GM18499 (cell line): ENCODE results near the gene MEGF11.

Experiments
- ATAC-seq: cut with Tn5 transposase; IDR thresholded peaks from one replicate; pipeline ENCODE4 v1.9.1; 2021; ENCODE audit warnings: moderate number of reproducible peaks; ENCODE audit not compliant: insufficient read depth, unreplicated experiment

MEGF11 gene

DNA sequence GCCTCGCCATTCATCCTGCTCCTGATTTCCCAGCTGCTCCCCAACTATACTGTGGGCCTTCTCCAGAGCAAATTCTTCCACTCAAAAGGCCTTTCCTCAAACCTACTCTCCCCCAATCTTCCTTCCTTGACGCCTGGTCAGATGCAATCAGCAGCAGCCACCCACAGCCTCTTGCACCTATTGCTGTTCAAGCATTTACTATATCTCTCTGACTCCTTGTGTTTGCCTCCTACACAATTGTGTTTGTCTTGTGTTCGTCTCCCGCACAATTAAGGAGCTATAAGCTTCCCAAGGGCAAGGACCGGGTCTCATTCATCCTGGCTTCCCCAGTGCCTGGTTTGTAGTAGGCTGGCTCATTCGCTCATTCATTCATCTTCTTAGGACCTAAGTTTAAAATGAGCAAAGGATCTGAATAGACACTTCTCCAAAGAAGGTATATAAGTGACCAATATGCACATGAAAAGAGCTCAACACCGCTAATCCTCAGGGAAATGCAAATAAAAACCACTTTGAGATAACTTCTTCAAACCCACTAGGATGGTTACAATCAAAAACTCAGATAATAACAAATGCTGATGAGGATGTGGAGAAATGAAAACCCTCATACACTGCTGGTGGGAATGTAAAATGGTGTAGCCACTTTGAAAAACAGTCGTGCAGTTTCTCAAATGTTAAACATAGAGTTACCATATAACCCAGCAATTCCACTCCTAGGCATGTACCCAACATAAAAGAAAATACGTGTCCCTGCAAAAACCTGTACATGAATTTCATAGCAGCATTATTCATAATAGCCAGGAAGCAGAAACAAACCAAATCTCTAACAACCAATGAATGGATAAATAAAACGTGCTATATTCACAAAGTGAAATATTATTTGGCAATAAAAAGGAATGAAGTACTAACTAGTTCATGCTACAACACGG, 31.0 kb downstream of the MEGF11 start:
- ATAC-seq, result no peak

DNA sequence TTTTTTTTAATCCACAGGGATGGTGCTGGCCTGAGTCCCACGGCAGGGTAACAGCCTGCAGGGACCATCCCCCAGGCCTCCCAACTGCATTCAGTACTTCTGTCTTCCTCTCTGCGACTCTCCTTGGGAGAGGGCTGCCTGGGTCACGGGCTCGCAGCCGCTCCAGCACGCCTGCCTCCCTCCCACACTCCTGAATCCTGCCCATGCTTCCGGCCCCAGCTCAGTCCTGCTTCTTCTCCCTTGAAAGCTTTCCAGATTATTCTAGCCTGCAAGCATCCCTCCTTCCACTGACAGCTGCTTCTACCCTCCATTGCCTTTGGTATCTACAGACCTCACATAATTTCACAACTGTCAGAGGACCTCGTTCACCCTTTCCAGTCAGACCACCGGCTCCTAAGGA, 32.4 kb downstream of the MEGF11 start:
- ATAC-seq, result no peak

DNA sequence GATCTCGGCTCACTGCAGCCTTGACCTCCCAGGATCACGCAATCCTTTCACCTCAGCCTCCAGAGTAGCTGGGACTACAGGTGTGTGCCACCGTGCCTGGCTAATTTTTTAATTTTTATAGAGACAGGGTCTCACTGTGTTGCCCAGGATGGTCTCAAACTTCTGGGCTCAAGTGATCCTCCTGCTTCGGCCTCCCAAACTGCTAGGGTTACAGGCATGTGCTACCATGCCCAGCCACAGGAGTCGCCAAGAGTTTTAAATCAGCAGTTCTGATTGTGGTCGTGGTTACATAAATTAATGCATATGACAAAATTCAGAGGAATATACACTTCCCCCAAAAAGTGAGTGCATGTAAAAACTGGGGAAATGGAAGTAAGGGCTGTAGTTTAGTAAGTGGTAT, 32.9 kb downstream of the MEGF11 start:
- no peak for ATAC-seq

DNA sequence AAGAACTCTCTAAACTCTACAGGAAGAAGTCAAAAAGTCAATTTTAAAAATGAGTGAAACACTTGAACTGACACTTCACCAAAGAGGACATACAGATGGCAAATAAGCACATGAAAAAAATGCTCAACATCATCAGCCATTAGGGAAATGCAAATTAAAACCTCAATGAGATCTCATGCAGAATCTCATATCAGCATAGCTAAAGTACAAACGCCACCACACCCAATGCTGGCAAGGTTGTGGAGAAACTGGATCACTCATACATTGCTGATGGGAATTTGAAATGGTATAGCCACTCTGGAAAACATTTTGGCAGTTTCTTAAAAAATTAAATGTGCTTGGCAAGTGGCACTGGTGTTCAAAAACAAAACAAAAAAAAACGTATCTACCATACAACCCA, 34.2 kb downstream of the MEGF11 start:
- ATAC-seq, result no peak

DNA sequence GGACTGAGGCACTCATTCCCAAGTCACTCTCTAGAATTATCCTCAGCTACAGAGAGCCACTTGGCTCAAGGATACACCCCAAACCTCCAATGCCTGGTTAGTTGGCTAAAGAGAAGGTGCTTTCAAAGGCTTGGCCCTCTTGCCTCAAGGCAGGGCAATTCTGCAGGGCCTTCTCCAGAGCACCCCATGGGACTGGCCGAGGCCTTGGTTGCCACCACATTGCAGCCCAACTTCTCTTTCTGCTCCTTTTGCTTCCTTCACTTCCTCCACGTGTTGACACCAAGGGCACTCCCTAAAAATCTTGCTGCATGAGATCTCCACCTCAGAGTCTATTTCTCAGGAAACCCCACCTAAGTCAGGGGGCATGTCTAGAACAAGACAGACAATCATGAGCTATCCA, 36.7 kb downstream of the MEGF11 start:
- no peak for ATAC-seq

DNA sequence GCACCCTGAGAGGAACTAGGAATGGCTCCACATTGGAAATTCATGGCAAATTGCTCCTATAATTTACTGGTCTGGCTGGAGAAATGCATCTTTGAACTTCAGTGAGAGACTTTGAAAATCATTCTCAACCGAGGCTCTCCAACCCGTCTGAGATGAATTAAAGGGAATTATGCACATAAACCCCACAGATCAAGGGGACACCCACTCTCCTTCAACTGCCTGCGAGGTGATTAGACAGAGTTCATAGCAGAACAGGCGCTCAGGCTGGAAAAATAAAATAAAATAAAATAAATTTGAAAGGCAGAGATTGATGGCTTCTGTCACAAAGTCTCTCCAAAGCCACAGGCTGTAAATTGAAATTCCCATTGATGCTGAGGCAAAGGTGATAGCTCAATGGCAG, 37.7 kb downstream of the MEGF11 start:
- ATAC-seq, result no peak

DNA sequence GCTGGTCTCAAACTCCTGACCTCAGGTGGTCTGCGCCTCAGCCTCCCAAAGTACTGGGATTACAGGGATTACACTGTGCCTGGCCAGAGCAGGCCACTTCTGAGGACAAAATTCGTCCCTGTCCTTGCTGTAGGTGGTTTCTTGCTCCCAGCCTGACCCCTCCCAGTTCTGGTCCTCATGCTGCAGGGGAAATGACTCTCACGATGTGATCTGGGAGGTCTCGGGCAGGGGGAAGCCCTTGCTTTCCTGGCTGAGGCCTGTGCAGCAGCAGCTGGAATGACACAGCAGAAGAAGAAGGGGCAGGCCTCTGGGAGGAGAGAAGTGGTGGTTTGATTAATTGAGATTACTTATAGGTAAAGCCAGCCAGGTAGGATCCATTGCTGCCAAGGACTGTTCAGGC, 39.3 kb downstream of the MEGF11 start:
- no peak for ATAC-seq

DNA sequence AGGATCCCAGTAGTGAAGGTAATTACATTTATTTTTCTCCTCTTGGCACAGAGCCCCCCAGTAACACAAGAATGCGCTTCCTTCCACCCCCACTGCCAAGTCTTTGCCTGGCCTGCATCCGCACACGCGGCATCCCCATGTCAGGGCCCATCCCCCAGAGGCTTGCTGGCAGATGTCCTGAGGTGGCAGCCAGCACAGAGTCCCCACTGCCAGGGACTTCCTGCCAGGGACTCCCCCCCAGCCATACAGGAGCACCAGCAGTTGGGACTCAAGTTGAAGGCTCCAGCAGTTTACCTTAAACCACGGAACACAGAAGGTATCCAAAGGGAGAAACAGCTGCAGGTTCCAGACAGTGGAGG, 41.0 kb downstream of the MEGF11 start:
- ATAC-seq, result no peak

DNA sequence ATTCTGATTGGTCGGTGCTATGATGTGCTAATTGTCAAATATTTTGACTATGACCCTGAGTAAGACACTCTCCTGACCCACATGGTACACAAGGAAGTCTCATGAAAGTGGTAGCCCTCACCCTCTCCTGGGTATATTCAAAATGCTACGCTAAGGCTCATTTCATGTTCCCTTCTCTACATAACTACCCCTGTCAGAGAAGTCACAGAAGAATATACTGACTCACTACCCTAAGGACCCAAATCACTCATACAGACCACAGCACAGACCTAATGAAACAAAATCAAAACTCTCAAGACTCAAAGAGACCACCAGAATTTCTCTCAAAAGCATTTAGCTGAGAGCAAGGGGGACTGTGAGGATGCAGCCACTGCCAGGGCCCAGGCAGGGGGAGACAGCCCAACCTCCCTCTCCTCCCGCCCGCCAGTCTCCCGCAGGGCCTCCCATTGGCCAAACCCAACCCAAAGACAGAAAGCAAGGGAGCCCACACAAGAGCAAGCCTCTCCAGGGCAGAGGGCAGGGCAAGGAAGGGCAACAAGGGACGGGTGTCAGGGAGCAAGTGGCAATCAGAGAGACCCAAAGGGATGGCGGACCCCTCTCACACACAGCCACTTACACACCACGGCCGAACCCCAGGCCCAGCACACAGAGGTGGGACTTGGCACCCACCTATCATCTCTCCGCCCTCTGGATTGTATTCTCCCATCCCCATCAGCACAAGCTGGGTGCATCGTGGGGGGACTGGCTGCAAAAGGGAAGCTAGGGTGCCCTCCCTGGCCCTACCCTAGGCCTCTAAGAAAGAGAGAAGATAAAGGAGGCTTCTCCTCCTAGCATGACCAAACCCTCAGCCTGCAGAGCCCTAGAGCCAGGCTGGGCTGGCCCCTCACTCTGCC, 41.6 kb downstream of the MEGF11 start:
- ATAC-seq, result no peak

DNA sequence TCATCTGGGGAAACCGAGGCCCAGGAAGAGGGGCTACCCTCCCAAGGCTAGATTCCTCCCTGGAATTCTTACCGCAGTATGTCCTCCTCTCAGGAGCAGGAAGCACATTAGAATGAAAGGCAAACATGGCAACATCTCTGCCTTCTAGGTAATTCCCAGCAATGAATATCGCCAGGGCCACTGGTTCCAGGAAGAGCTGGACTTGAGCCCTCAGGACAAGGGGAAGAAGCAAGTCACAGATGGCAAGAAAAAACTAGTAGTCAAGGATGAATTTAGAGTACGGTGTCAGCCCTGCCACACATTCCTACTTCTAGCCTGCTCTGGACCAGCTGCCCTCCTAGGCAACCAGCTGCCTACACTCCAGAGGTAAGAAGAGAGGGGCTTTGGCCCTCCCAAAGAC, 42.9 kb downstream of the MEGF11 start:
- ATAC-seq, result no peak

DNA sequence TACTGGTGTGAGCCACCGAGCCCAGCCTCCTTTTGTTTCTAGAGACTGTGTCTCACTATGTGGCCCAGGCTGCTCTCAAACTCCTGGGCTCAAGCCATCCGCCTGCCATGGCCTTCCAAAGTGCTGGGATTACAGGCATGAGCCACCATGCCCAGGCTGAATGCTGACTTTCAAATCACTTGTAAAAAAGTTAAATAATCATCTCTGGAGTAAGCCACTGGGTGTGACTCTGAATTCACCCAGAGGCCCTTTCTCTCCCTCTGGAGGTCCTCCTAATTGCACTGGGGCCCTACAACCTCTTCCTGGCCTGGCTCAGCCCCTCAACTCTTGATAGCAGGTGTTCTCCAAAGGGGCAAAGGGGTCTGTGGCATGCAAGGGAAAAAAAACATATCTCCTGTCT, 54.8 kb downstream of the MEGF11 start:
- ATAC-seq, result no peak

DNA sequence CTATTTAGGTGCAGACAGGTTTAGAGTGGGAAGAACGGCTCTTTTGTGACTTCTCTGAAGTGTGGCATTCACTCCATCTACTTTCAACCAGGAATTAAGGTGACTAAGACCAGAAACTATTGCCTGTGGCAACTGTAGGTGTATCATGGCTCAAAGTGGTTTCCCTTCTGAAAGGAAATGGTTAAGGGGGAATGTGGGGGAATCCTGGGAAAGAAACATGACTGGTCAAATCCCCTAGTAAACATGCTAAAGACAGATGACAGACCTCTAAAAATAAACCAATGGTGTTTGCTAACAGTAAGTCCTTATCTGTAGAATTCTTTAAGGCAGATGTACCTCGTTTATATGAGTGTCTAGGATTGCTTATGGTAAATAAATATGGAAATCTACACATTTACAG, 56.9 kb downstream of the MEGF11 start:
- ATAC-seq, result no peak

DNA sequence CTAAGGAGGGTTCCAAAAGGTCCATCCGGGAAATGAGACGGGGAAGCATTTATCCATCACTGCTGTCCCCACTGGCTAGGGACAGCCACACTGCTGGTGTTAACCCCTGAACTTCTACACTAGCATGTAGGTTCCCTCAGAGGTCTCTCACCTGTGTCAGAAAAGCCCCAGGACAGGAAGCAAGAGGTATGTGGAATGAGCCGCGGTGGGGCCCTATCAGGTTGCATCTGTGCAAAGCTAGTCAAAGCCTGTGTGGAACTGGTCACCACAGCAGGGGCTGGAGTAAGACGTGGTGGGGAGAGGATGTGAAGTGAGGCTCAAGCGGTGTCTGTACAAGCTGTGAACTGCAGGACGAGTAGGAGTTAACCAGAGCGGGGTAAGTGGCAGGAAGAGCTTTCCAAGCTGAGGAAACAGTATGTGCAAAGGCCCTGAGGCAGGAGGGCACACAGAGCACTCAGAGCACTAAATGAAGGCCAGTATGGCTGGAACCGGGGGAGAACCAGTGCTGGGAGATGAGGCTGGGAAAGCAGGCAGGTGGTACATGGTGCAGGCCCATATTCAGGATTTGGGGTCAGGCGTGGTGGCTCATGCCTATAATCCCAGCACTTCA, 57.8 kb downstream of the MEGF11 start:
- no peak for ATAC-seq

DNA sequence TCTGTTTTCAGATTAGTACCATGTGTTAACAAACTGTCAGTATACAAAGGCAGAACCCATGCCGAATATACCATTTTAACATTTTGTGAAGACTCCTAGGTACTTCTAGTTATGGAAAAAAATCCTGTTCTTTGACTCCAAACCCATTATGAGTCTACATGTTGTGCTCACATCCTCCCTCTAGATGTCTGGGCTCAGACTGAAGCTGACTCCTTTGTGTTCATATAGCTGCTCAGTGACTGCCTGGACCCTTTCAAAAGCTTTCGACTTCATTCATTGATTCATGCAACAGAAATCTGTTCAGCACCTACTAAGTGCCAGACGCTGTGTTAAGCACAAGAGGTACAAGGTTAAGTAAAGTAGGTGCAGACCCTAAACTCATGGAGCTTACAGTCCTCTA, 60.5 kb downstream of the MEGF11 start:
- ATAC-seq, result no peak

DNA sequence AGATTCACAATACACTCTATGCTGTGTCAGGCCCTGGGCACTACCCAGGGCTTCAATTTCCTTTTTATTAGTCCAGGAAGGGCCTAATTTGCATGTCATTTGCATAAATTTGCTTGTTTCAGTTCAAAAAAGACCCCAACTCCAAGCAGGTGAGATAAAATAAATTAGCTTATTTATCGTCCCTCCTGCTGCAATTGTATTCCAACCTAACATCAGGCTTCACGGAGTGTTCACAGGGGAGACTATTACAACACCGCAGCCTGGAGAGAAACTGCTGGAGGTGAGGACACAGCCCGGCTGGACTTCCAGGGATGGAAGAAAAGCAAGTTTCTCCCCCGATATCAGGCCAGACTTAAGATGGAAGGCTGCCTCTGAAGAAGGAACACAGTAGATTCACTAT, 62.8 kb downstream of the MEGF11 start:
- ATAC-seq, result no peak

DNA sequence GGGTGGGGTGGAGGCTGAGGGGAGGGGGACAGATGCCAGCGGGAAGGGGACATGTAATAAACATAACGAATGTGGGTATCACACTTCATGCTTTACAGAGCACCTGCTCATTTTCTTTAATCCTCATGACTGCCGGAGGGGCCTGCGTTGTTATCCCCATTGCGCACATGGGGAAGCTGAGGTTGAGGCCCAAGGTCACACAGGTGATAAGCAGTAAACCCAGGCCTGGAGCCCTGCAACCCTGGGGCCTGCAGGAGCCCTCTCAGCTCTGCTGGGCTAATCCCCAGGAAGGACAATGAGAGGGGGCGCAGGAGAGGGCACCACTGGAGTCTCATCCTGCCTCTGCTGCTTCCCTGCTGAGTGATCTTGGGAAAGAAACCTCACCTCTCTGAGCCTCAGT, 64.3 kb downstream of the MEGF11 start:
- no peak for ATAC-seq

DNA sequence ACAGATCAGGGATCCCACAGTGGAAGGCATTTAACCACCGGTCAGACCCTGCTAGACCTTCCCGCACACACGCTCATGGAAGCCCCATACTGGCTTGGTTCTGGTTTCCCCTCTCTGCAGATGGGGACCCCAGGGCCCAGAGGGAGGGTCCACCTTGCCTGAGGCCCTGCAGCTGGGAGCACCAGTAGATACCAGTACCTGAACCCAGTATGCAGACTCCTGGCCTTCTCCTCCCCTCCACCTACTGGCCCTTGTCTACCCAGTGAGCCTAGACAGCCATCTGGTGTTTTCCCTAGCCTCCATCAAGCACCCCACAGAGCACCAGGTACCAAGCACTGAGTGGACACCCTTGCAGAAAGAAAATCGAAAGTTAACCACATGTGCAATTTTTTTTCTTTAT, 65.1 kb downstream of the MEGF11 start:
- ATAC-seq, result no peak

DNA sequence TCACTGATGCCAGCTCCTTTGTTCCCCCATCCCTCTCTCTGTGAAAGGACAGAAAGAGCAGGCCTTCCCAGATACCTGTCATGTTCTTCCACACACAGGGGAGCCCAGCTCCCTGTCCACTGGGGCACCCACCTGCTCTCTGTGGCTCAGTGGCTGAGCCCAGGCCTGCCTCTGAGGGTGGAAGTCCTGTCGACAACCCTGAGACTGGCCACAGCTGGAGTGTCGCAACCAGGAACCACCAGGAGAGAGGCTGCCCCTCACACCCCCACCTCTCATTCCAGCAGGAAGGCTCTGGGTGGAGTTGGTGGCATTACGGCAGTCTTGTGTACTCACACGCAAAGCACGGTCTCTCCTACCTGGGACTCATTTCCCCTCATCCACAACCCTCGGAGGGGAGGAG, 66.3 kb downstream of the MEGF11 start:
- ATAC-seq, result no peak

DNA sequence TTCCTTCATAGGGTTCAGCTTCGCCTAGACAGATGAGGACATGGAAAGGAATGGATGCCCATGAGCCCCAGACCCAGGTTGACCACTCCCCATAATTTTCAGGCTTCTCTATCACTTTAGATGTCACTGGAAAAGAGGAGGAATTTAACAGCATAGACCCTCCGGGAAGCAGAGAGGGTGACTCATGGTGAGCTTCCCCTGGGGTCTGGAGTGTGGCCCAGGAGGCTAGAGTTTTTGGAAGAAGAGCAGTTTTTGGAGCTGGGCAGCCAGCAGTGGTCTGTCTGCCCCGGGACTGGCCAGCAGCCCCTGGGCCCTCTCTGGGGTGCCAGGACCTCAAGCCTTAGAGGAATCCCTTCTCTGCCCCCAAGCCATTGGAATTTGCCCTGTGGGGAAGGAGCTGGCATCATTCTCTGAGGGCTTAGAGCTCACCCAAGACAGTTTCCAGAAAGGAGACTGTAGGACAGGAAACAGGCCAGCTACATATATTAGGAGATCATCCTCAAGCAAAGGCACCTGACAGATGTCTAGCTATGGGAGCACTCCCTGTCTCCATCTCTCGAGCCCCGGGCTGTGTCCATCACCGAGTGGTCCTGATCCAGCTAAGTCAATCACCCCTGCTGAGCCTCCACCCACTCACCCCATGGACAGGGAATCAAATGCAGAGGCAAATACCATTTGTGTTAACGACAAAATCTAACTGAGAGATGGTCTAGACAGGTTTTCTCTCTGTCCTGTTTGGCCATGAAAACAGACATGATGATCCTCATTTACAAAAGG, 67.3 kb downstream of the MEGF11 start:
- ATAC-seq, result no peak
